GM04503 (cell line): ENCODE measurements around the gene C3orf22.
"Not testable (repeated sequence)": the region's sequence is repeated elsewhere in the genome, so short reads cannot be mapped to it uniquely, and the experiment has no call there.

Experiments
- DNase-seq: peaks from one replicate; pipeline ENCODE4 v3.0.0-alpha.2; 2012; ENCODE audit warnings: low read depth

C3orf22 gene

GRCh38 chr3:126542340-126543241 lies 16.1 kb downstream of the C3orf22 start:
- DNase-seq, result no peak

- no peak for DNase-seq
Observed at GRCh38 chr3:126541628-126542339, 16.9 kb downstream of the C3orf22 start.

- DNase-seq, result no peak
Observed at GRCh38 chr3:126540951-126541627, 17.6 kb downstream of the C3orf22 start.

- peak; percentile 88 for DNase-seq
Observed at GRCh38 chr3:126540342-126540849, 18.3 kb downstream of the C3orf22 start.

DNA sequence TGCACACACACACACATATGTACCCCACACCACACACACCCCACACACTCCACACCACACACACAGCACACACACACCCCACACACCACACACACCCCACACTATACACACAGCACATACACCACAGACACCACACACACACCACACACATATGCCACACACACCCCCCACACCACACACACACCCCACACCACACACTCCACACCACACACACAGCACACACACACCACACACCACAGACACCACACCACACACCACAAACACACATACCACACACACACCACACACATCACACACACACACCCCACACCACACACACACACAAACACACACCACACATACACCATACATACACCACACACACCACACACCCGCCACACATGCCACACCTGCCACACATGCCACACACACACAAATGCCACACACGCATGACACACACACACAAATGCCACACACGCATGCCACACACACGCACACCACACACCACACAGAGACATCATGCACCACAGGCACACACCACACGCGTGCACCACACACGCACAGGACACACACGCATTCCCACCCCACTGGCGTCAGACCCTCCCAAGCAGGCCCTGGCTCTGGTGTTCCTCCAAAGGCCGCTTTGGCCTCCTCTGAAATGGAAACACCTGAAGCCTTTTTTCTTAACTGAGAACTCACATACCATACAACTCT lies 19.0 kb downstream of the C3orf22 start:
- no peak for DNase-seq

DNA sequence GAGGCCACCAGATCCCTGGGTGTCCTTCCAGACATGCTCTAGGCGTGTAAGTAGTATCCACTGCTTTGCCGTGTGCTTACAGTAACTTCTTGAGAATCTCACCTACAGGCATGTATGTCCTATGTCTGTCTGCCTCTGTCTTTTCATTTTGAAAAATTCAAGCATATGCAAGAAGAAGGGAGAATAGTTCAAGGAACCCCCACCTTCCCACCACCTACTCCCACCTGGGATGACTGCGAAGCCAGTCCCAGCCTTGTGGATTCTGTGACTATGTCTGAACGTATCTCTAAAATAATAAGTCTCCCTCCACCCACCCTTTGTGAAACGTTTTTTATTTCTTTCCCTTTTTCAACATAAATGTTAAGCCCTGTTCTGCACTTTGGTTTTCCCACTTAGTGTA lies 19.8 kb downstream of the C3orf22 start:
- no peak for DNase-seq

- DNase-seq, result no peak
Observed at GRCh38 chr3:126538316-126538715, 20.4 kb downstream of the C3orf22 start.

GRCh38 chr3:126537730-126538281 lies 20.9 kb downstream of the C3orf22 start:
- no peak for DNase-seq

DNA sequence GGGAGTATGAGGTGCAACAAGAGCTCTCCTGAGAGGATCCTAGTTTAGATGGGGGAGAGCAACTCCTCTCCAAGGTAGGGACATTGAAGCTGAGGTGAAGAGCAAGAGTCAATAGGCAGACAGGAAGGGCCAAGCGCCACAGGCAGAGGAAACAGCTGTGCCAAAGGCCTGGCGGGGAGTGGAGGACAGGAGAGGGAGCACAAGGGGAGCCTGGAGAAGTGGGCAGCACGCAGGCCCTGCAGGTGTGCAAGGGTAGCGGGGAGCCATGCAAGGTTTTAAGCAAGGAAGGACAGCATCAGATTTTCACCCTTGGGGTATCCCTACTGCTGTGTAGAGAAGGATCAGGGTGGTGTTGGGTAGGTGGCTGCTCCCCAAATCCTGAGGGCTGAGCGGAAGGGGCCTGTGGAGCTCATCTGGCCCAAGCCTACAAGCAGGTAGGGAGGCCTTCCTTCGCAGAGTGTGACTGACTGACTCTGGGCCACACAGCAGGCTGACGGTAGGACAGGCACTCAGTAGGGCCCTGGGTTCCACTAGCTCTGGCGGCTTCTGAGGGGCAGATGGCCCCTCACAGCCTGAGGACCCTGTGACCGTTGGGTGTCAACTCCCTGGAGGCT lies 21.5 kb downstream of the C3orf22 start:
- DNase-seq, result no peak

DNA sequence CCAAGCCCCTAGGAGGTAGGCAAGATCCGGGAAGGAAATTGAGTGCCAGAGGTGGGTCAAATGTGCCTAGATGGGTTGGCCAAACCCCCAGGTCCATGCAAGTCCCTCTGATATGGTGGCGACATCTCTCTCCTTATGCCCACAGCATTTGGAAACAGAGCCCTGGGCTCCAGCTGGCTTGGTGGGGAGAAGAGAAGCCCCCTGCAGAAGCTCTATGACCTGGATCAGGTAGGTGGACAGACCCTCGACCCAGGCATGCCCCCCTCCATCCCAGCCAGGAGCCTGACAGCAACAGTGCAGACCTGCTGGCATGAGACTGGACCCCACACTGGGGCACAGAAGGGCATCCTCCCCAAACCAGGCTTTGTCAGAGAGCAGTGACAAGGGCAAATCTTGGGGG lies 22.6 kb downstream of the C3orf22 start:
- no peak for DNase-seq

GRCh38 chr3:126535636-126536035 lies 23.1 kb downstream of the C3orf22 start:
- no peak for DNase-seq

GRCh38 chr3:126534716-126535115 lies 24.0 kb downstream of the C3orf22 start:
- not testable (repeated sequence) for DNase-seq

DNA sequence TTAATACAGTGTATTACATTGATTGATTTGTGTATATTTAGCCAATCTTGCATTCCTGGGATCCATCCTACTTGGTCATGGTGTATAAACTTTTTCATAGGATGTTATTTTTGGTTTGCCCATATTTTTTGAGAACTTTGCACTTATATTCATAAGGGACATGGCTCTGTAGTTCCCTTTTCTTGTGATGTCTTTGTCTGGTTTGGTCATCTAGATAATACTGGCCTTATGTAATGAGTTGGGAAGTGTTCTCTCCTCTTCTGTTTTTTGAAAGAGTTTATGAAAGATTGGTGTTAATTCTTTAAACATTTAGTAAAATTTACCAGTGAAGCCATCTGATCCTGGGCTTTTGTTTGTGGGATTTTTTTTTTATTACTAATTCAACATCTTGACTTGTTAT lies 25.2 kb downstream of the C3orf22 start:
- no peak for DNase-seq

DNA sequence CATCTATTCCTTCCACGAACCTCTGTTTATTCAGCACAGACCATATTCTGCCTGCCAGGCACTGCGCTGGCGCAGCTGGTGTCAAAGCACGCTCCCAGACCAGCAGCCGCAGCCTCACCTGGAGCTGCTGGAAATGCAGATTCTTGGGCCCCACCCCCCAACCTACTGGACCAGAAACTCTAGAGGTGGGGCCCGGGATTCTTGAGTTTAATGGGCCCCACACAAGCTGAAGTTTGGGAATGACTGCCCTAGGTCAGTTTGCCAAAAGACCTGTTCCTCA lies 27.7 kb downstream of the C3orf22 start:
- DNase-seq, result no peak

GRCh38 chr3:126530171-126531050 lies 28.3 kb downstream of the C3orf22 start:
- DNase-seq, result no peak

- DNase-seq, result no peak
Observed at GRCh38 chr3:126529585-126530170, 29.1 kb downstream of the C3orf22 start.

DNA sequence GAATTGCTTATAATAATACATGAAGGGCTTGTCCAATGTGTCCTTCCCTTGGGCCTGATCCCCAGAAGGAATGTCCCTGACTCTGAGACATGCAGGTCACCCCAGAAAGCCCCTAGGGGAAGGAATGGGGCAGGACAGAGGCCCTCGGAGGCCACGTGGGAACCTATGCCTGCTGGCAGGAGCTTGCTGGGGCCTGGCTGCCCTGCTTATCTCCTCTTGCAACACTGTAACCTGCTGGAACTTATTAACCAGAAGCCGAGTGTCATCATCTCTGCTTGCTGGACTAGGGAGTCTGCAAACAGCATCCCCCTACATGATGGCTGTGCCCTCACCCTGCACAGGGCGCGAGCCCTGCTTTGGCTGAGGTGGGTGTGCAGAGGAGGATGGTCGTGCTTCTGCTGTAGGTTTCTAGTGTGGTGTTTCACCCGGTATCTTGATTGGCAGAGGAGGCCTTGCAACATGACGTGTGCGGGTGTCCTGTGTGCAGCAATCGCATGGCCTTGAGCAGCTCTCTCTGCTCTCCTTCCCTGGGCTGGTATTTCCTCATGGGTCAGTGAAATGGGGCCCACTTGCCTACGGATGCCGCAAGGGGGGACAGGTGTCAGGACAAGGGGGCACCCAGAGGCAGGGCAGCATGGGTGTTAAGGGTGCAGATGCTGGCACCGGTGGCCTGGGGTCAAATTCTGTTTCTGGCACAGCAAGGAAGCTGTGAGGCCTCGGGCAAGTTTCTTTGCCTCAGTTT lies 29.8 kb downstream of the C3orf22 start:
- peak; percentile 15 for DNase-seq

GRCh38 chr3:126528419-126528799 lies 30.3 kb downstream of the C3orf22 start:
- no peak for DNase-seq
